ENCODE data around the gene CCDC197.

The CCDC197 gene

DNA sequence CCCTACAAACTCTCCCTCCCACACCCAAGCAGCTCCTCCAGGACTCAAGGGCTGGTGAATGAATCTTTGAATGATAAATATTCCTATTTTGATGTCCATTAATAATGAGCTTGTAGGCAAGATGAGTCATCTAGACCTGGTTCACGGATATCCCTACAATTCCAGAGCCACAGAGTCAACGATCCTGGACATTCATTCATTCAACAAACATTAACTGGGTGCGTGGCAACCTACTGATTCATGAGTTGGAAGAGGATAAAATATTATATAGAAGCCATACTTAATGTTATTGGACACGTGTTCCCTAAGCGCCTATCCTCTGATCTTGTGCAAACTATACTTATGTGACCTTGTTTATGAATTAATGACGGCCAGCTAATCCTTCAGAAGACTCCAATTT lies 28.6 kb downstream of the CCDC197 start:
- no peak for DNase-seq (ENCODE audit: low spot score)

DNA sequence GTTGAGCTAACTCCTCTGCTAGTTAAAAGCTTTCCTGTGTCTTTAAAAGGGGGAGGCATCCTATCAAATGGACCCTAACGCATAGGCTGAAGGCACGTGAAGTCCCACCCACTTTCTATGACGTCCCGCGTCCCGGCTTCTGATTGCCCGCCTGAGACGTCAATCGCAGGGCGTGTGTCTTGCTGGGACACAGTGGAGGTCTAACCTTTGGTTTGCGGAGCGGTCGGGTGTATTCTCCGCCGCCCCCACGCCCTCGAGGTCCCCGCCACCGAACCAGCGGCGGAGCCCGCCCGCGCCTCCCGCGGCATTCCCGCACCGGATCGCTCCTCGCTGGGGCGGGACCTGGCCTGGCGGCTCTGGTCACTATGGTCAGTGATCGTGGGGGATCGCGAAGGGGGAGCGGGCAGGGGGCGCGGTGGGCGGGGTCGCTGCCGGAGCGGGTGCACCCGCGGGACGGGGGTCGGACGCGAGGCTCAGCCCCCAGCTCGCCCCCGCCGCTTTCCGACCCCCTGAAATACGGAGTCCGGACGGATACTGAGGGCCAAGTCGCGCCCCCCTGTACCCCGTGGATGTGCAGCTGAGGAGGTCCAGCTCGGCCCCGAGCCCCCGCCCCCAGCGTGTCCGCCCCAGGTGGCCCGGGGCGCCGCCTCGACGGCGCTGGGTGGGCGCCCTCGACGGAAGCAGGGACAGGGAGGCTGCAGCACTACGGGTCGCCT lies 29.2 kb downstream of the CCDC197 start, which contains the start of gene OTUB2:
Gene OTUB2, plus strand, starts transcription at position 168 of the 716 bp plus-strand sequence. Its CDS starts 198 bp downstream, at position 366.
- peak; percentile 99 for DNase-seq (ENCODE audit: low spot score)

DNA sequence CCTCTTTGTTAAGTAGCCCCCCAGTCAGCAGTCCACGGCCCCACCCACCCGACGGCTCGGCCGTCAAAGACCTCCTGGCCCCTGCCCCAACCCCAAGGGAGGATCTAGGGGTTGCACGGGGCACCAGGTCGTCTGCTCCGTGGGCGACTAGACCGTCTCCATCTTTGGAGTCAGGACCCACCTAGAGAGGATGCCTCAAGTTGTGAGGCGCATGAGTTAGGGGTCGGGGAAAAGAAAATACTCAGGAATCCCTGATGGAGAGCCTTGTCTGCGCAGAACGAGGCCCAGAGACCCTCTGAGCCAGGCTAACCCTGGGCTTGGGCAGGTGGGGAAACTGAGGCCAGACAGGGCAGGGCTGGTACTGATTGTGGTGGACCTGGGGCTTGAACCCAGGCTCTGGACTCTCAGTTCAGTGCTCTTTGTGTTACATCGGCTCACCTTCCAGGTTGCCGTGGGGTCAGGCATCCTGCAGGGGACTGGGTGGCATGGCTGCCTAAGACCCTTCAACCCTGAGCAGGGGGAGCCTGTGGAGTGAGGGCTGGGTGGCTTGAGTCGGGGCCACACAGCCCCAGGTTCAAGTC lies 29.9 kb downstream of the CCDC197 start:
- no peak for DNase-seq (ENCODE audit: low spot score)

DNA sequence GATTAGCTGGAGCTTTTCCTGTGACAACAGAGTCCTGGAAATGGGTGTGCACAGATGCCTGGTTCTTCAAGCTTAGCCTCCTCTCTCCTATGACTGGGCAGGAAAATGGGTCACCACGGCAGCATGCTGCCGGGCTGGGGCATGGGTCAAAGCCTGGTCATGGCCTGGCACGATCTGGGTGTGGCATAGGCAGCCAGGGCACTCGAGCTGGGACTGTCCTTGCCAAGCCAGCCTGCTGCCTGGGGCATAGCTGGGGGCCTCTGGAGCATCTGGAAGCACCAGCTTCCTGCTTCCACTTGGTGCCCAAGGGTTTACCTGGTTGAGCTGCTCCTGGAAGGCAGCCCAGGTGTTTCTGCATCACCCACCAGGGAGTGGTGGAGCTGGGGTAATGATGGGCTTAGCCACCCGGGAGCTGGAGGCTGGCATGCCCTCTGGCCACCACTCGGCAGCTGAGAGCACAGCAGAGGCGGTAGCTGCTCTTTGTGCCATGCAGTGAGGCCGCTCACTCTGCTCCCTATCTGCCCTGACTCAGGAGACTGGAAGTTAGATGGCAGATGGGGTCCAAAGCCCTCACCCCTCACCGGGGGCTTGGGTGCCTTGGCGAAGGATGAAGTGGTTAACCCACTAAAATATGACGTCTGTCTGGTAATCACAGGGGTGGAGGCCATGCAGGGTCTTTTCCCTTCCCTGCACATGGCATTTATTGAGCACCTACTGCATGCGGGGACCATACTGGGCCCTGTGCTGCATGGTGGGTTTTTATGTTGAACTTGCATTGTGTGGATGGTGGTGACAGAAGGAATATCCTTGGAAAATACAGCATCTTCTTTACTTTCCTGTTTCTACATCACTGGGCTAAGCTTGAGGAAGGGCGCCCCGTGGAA lies 30.7 kb downstream of the CCDC197 start:
- DNase-seq (ENCODE audit: low spot score) = no peak

DNA sequence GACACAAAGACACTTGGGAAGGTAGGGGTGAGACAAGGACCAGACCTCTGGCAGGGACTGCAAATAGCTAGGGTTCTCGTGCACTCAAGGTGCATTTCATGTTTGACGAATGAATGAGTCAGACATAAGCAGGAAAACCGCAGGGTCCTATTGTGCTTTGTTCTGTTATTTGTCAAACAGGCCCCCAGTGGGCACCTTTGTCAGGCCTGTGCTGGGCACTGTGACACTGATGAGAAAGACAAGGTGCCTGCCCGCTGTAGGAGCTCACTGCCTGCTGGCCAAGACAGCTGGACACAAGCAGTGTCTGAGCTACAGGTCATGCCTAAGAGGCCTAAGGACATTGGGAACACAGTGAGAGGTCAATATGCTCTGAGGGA lies 31.3 kb downstream of the CCDC197 start:
- no peak for DNase-seq (ENCODE audit: low spot score)

DNA sequence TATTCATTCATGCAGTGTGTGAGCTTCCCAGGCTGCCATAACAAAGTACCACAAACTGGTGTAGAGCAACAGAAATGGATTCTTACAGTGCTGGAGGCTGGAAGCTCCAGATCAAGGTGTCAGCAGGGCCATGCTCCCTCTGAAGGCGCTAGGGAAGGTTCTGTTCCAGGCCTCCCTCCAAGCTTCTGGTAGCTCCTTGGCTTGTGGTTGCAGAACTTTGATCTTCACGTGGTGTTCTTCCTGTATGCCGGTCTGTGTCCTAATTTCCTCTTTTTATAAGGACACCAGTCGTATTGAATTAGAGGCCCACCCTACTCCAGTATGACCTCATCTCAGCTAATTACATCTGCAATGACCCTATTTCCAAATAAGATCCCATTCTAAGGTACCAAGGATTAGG lies 32.2 kb downstream of the CCDC197 start:
- DNase-seq (ENCODE audit: low spot score) = no peak

GRCh38 chr14:94029671-94030203 lies 32.6 kb downstream of the CCDC197 start:
- no peak for DNase-seq (ENCODE audit: low spot score)

- DNase-seq (ENCODE audit: low spot score) = no peak
Observed at GRCh38 chr14:94030571-94030970, 33.5 kb downstream of the CCDC197 start.

GRCh38 chr14:94031161-94031882 lies 34.2 kb downstream of the CCDC197 start:
- DNase-seq (ENCODE audit: low spot score) = no peak

- no peak for DNase-seq (ENCODE audit: low spot score)
Observed at GRCh38 chr14:94031883-94032279, 34.8 kb downstream of the CCDC197 start.

- DNase-seq (ENCODE audit: low spot score) = no peak
Observed at GRCh38 chr14:94034886-94035285, 37.8 kb downstream of the CCDC197 start.

- peak; percentile 55 for DNase-seq (ENCODE audit: low spot score)
Observed at GRCh38 chr14:94036313-94037167, 39.4 kb downstream of the CCDC197 start.

- DNase-seq (ENCODE audit: low spot score) = no peak
Observed at GRCh38 chr14:94037954-94038353, 40.9 kb downstream of the CCDC197 start.

DNA sequence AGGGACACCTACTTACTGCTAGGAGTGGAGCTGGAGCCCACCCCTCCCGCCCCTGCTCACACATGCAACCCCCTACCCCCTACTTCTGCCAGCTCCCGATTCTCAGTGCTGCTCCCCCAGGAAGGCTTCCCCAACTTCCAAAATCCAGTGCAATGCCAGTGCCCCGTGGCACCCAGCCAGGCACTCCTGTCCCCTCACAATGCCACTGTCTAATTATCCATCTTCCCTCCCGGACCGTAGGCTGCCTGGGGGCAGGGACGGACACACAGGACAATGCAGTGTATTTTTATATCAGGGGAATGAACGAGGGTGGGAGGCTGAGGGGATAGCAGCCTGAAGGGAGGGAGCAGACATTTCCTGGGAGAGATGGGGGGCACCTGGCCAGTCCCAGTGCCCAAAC lies 41.4 kb downstream of the CCDC197 start:
- no peak for DNase-seq (ENCODE audit: low spot score)

GRCh38 chr14:94038921-94039629 lies 42.0 kb downstream of the CCDC197 start:
- no peak for DNase-seq (ENCODE audit: low spot score)

DNA sequence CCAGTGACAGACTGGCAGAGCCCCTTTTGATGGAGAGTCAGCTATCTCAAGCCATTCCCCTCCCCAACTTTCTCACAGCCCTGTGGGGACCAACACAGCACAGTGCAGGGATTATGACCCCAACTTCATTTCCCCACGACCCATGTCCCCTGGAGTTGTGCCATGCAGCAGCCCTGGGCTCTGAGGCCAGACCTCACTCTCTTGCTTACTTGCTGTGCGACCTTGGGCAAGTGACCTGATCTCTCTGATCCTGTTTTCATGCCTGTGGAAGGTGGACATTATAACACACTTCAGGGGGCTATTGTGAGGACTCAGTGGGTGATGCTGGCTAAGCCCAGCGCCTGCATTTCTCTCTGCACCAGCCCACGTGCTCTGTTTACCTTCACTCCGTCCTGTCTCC lies 43.1 kb downstream of the CCDC197 start:
- no peak for DNase-seq (ENCODE audit: low spot score)

DNA sequence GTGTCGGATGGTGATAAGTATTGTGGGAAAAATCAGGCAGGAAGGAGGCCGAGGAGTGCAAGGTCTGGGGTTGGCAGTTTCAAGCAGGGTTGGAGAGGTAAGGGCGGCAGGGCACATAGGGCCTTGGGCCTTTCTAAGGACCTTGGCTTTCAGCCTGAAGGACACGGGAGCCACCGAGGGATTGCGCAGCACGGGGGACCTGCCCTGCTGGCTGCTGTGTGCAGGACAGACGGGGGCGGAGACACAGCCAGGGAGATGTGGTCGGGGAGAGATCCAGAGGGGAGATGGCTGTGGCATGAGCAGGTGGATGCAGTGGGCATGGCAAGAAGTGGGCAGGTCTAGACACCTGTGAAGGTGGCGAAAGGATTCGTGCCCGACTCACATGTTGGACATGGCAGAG lies 43.7 kb downstream of the CCDC197 start:
- DNase-seq (ENCODE audit: low spot score) = no peak

- no peak for DNase-seq (ENCODE audit: low spot score)
Observed at GRCh38 chr14:94041551-94042346, 44.6 kb downstream of the CCDC197 start.

GRCh38 chr14:94042433-94043091 lies 45.5 kb downstream of the CCDC197 start:
- DNase-seq (ENCODE audit: low spot score) = no peak

Data from globus pallidus (tissue), 1 donor.